Brain microvascular endothelial cell (primary cell): ENCODE measurements around the gene APH1A.
A peak's percentile ranks its signal among the peaks of the same experiment; 100 is the strongest.
"Not testable (repeated sequence)": the region's sequence is repeated elsewhere in the genome, so short reads cannot be mapped to it uniquely, and the experiment has no call there.

Experiments used
- DNase-seq: peaks from one replicate; pipeline ENCODE4 v3.0.0-alpha.2; 2020
- H3K27ac ChIP-seq: fragments of 250-450 bp; sonication (Bioruptor Pico); 2 replicates; pipeline ENCODE4 v1.5.1; 2020; ENCODE audit warnings: mild to moderate bottlenecking, moderate library complexity
- H3K27me3 ChIP-seq: fragments of 250-450 bp; sonication (Bioruptor Pico); replicated peaks from 2 replicates; pipeline ENCODE4 v1.5.1; 2020; ENCODE audit warnings: mild to moderate bottlenecking
- H3K36me3 ChIP-seq: fragments of 250-450 bp; sonication (Bioruptor Pico); replicated peaks from 2 replicates; pipeline ENCODE4 v1.5.1; 2020; ENCODE audit warnings: mild to moderate bottlenecking
- H3K4me3 ChIP-seq: 2 replicates; pipeline ENCODE4 v1.5.1; 2011; ENCODE audit warnings: low read depth, mild to moderate bottlenecking, control low read depth, low read length, moderate library complexity
- CTCF ChIP-seq: IDR thresholded peaks from 2 replicates; pipeline ENCODE4 v1.5.1; 2011; ENCODE audit warnings: low read depth, mild to moderate bottlenecking, moderate library complexity, low read length, control low read depth, inconsistent platforms; ENCODE audit errors: missing control alignments
- in situ Hi-C: cut with HindIII; loops from 2 replicates; pipeline ENCODE4 v1.10.0; 2017; ENCODE audit warnings: low sequenced_read_pairs, low pct_ligation_motif_present

APH1A gene

GRCh38 chr1:150256554-150257341 lies 12.1 kb downstream of the APH1A start:
- DNase-seq, result no peak
- H3K27me3 ChIP-seq, result no peaks in the 10 kb centered on the region
- no peak for TF ChIP-seq CTCF
- in situ Hi-C loops, result no loop called here
- H3K36me3 ChIP-seq, result no peaks in the 10 kb centered on the region
- peak overlapping the region; percentile 5 for H3K4me3 ChIP-seq
- no peak overlapping the region for H3K27ac ChIP-seq

DNA sequence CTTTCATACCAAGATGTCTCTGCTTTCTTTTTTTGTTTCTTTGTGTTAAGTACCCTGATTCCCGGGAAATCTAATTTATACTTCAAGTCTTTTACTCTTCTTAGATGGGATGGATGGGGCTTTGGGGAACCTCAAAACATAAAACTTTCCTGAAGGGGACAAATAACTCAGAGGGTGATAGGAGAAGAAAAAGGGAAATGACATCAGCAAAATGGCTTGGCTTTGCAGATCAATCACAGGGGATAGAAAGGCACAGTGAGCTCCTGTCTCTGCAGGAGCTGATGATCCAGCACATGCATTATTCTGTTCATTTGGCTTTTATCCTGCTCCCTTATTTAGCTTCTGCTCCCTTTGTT lies 12.6 kb downstream of the APH1A start:
- no peak for DNase-seq
- Histone ChIP-seq H3K4me3 (no peak overlapping the region), H3K27me3 (no peaks in the 10 kb centered on the region), H3K36me3 (no peaks in the 10 kb centered on the region), H3K27ac (no peak overlapping the region)
- TF ChIP-seq CTCF, result no peak
- in situ Hi-C loops, result no loop called here

DNA sequence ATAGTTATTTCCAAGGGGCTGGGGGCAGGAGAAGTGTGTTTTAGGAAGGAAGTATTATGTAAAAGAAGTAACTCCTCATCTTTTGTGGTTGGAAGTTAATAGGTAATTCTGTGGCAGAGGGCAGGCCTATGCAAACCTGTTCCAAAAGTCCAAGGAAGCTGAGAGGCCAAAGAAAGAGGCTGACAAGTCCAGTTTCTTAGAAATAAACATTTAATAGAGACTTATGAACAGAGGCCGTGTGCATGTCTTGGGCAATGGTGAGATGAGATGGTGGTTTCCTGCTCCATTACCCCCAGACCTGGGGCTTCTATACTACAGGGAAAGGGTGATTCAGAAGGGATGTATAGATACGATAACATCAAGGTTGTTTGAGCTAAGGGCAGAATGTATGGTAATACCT lies 18.9 kb downstream of the APH1A start:
- TF ChIP-seq CTCF, result no peak
- Histone ChIP-seq H3K27me3 (no peaks in the 10 kb centered on the region), H3K36me3 (no peaks in the 10 kb centered on the region), H3K4me3 (no peak overlapping the region), H3K27ac (no peak overlapping the region)
- in situ Hi-C loops, result no loop called here
- no peak for DNase-seq

DNA sequence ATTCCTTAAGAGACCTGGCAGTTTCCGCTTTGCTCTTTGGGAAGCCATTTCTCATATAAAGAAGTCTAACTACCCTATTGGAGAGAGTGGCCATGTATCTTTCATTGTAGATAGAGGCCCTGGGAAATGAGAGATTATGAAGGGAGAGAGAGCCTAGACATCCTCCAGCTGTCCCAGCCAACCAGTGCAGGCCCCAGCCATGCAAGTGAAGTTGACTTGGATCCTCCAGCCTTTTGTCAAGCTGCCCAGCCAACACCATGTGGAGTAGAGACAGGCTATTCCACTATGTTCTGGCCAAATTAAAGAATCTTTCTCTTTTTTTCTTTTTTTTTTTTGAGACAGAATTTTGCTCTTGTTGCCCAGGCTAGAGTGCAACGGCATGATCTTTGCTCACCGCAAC lies 25.8 kb downstream of the APH1A start:
- in situ Hi-C loops, result no loop called here
- no peaks in the 10 kb centered on the region for H3K36me3 ChIP-seq
- H3K27ac ChIP-seq, result no peak overlapping the region
- TF ChIP-seq CTCF, result no peak
- no peaks in the 10 kb centered on the region for H3K27me3 ChIP-seq
- DNase-seq, result no peak
- no peak overlapping the region for H3K4me3 ChIP-seq

DNA sequence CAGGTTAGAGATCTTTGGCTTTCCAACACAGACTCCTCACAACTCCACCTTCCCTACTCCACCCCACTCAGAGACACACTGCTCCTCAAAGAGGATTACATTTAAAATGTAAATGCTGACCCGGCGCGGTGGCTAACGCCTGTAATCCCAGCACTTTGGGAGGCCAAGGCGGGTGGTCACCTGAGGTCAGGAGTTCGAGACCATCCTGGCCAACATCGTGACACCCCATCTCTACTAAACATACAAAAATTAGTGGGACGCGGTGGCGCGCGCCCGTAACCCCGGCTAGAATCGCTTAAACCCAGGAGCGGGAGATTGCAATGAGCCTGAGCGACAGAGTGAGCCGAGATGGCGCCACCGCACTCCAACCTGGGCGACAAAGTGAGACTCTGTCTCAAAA lies 31.1 kb downstream of the APH1A start:
- Histone ChIP-seq H3K4me3 (no peak overlapping the region), H3K36me3 (no peaks in the 10 kb centered on the region), H3K27me3 (no peaks in the 10 kb centered on the region), H3K27ac (no peak overlapping the region)
- DNase-seq, result no peak
- TF ChIP-seq CTCF, result no peak
- in situ Hi-C loops, result no loop called here

DNA sequence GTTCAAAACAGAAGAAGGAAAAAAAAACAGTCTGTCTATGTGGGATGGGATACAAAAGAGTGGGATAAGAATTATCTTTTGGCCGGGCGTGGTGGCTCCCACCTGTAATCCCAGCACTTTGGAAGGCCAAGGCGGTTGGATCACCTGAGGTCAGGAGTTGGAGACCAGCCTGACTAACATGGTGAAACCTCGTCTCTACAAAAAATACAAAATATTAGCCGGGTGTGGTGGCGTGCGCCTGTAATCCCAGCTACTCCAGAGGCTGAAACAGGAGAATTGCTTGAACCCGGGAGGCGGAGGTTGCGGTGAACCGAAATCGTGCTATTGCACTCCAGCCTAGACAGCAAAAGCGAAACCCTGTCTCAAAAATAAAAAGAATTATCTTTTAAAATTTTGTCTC lies 31.6 kb downstream of the APH1A start:
- H3K27me3 ChIP-seq, H3K36me3 ChIP-seq, H3K27ac ChIP-seq, in situ Hi-C loops, DNase-seq, H3K4me3 ChIP-seq: not testable (repeated sequence)
